GM15510 (cell line): ENCODE measurements around the gene LAMA4.

Experiments
- POLR2A ChIP-seq: IDR thresholded peaks from 3 replicates; pipeline ENCODE4 v1.6.1; 2011; ENCODE audit warnings: borderline replicate concordance; ENCODE audit not compliant: insufficient read length; ENCODE audit errors: extremely low read depth

Gene LAMA4

DNA sequence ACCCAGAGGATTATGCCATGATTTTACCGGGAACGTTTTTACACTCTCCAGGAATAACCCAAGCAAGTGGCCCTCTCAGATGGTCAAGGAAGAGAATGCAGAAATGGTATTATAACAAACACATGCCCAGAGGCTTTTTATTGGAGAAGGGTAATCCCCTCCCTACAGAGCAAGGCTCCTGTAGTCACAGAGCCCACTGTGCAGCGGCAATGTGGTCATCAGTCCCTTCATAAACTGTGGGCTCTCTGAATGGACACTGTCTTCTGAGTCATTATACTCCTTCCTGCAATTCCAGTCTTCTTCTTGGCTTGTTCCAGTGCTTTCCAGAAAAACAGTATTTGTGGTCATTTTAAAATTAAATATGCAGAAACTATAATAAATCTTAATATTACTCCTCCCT is 74.7 kb downstream of the LAMA4 start:
- no peak for TF ChIP-seq POLR2A

DNA sequence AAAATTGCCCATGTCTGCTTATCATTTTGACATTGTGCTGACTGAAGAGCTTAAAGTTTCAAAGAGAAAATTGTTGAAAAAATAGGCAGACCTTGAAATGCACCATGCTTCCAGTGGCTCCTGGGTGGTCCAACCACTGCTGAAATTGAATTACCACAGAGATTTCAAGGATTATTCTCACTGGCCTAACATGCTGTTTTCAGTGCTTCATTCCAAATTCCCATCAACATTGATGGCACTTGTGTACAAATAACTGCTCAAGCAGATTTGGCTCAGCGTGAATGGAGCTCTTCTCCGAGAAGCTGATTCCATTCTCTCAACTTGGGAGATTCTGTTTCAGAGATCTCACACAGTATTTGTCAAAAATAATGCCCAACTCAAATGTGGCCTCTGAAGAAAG is 75.5 kb downstream of the LAMA4 start:
- no peak for TF ChIP-seq POLR2A

- TF ChIP-seq POLR2A: no peak
Observed at GRCh38 chr6:112177092-112177491, 77.3 kb downstream of the LAMA4 start.

GRCh38 chr6:112176175-112176574 is 78.2 kb downstream of the LAMA4 start:
- TF ChIP-seq POLR2A: no peak

DNA sequence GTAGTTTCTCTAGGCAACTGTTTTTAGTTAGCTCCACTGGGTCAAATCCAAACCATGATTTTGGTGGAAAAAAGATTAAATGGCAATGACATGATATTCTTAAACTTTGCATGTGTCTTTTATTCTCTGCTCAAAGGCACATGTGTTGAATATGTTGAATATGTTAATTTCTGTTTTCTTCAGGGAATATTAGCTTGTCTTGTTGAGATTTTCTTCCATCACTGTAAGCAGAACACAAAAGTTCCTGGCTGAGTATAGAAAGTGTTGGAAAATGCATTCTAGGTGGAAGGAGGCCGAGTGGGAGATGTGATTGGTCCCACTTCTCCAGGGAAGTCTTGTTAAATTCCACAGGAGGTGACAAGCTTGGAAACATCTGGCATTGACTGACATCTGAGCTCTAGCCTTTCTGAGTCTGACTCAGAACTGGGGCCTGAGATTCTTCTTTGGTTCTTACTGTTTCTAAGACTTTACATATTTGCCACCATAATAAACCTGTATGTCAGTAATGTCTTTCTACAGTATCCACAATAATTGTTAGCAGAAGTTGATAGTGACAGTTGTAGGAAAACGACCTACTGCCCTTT is 81.1 kb downstream of the LAMA4 start:
- no peak for TF ChIP-seq POLR2A

GRCh38 chr6:112172540-112172939 is 81.8 kb downstream of the LAMA4 start:
- no peak for TF ChIP-seq POLR2A

GRCh38 chr6:112169541-112169940 is 84.8 kb downstream of the LAMA4 start:
- TF ChIP-seq POLR2A: no peak

- TF ChIP-seq POLR2A: no peak
Observed at GRCh38 chr6:112163295-112164257, 90.8 kb downstream of the LAMA4 start.

GRCh38 chr6:112160745-112161144 is 93.6 kb downstream of the LAMA4 start:
- no peak for TF ChIP-seq POLR2A

- no peak for TF ChIP-seq POLR2A
Observed at GRCh38 chr6:112156668-112157067, 97.7 kb downstream of the LAMA4 start.

DNA sequence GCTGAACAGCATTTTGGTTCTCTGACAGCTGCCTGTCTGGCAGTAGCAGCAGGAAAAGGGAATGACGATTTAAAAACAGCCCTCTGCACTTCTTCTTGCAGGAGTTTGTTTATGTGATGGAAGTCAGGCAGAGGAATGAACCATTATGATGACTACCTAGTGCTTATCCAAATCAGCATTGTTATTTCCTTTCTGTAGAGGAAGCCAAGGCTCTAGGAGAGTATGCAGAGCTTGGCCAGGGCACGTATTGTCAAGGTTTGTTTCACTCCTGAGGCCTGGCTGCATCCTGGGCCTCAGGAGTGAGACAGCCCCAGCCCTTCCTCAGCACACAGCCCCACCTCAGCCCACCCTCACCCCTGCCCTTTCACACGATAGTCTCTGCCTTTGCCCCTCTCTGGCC is 98.5 kb downstream of the LAMA4 start:
- no peak for TF ChIP-seq POLR2A

DNA sequence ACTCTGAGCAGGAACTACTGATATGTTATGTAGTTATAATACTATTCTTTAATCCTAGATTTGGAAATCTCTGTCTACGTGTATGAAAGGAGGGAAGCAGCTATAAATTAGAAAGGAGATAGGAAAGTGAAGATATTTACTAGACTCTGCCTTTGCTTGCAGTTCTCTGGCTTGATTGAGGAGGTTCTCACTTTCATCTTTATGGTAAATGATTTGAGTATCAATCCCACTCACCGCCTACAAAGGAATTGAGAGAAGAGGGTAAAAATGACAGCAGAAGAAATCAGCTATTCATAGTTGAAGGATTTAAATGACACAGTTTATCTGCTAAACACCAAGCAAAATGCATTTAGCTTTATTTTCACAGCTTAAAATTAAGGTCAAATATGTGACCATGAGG is 99.7 kb downstream of the LAMA4 start:
- TF ChIP-seq POLR2A: no peak

- TF ChIP-seq POLR2A: no peak
Observed at GRCh38 chr6:112153926-112154607, 100.3 kb downstream of the LAMA4 start.

GRCh38 chr6:112150363-112150762 is 104.0 kb downstream of the LAMA4 start:
- TF ChIP-seq POLR2A: no peak

- TF ChIP-seq POLR2A: no peak
Observed at GRCh38 chr6:112149719-112150263, 104.6 kb downstream of the LAMA4 start.

DNA sequence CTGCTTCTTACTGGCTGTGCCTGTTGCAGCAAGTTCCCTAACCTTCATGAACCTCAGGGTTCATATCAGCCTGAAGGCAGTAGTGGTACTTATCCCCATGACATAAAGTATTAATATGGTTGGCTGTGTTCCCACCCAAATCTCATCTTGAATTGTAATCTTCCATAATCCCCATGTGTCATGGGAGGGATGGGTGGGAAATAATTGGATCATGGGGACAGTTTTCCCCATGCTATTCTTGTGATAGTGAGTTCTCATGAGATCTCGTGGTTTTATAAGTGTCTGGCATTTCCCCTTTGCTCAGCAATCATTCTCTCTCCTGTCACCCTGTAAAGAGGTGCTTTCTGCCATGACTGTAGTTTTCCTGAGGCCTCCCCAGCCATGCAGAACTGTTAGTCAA is 105.1 kb downstream of the LAMA4 start:
- TF ChIP-seq POLR2A: no peak

- no peak for TF ChIP-seq POLR2A
Observed at GRCh38 chr6:112148103-112148502, 106.3 kb downstream of the LAMA4 start.
